HEK293T (cell line): ENCODE data around the gene VTN.

Experiments
- CTCF ChIA-PET: fragments of 350-600 bp; formaldehyde crosslinking; extraction: SDS; loops from one replicate; lab custom pipeline; 2021; ENCODE audit warnings: antibody characterized with exemption, inconsistent platforms; lab: Yijun Ruan, JAX
- POLR2A ChIA-PET: fragments of 350-600 bp; formaldehyde crosslinking; extraction: SDS; loops from one replicate; lab custom pipeline; 2020; ENCODE audit warnings: antibody characterized with exemption, inconsistent platforms; lab: Yijun Ruan, JAX
- DNase-seq: peaks from one replicate; pipeline ENCODE4 v3.0.0; 2012; ENCODE audit warnings: mixed read lengths; ENCODE audit errors: extremely low spot score
- ARNT ChIP-seq: fragments of 450-650 bp; IDR thresholded peaks from 2 replicates; pipeline ENCODE4 v1.6.1; 2017; ENCODE audit warnings: mild to moderate bottlenecking
- BHLHE40 ChIP-seq: fragments of 450-650 bp; IDR thresholded peaks from 2 replicates; pipeline ENCODE4 v1.6.1; 2016; ENCODE audit warnings: mild to moderate bottlenecking, moderate library complexity, borderline replicate concordance
- CTBP1 ChIP-seq: fragments of 450-650 bp; IDR thresholded peaks from 2 replicates; pipeline ENCODE4 v1.6.1; 2016; ENCODE audit warnings: borderline replicate concordance
- ELF4 ChIP-seq: fragments of 450-650 bp; IDR thresholded peaks from 2 replicates; pipeline ENCODE4 v1.6.1; 2017; ENCODE audit warnings: antibody characterized with exemption
- FOXA1 ChIP-seq: fragments of 450-650 bp; IDR thresholded peaks from 2 replicates; pipeline ENCODE4 v1.6.1; 2016; ENCODE audit warnings: mild to moderate bottlenecking
- FOXK2 ChIP-seq: fragments of 450-650 bp; IDR thresholded peaks from 2 replicates; pipeline ENCODE4 v1.6.1; 2016; ENCODE audit warnings: mild to moderate bottlenecking
- FOXM1 ChIP-seq: fragments of 450-650 bp; IDR thresholded peaks from 2 replicates; pipeline ENCODE4 v1.6.1; 2017; ENCODE audit warnings: mild to moderate bottlenecking, borderline replicate concordance
- HDGF ChIP-seq: fragments of 450-650 bp; IDR thresholded peaks from 2 replicates; pipeline ENCODE4 v1.6.1; 2017; ENCODE audit warnings: antibody characterized with exemption, borderline replicate concordance
- L3MBTL2 ChIP-seq: fragments of 450-650 bp; conservative IDR thresholded peaks from 2 replicates; pipeline ENCODE4 v1.6.1; 2016; ENCODE audit warnings: mild to moderate bottlenecking
- LEF1 ChIP-seq: fragments of 450-650 bp; IDR thresholded peaks from 2 replicates; pipeline ENCODE4 v1.6.1; 2017; ENCODE audit warnings: mild to moderate bottlenecking, borderline replicate concordance
- NFRKB ChIP-seq: fragments of 450-650 bp; IDR thresholded peaks from 2 replicates; pipeline ENCODE4 v1.6.1; 2016; ENCODE audit warnings: mild to moderate bottlenecking, moderate library complexity
- SP1 ChIP-seq: fragments of 450-650 bp; IDR thresholded peaks from 2 replicates; pipeline ENCODE4 v1.6.1; 2017
- SUZ12 ChIP-seq: fragments of 450-650 bp; IDR thresholded peaks from 2 replicates; pipeline ENCODE4 v1.6.1; 2016; ENCODE audit warnings: mild to moderate bottlenecking
- TARDBP ChIP-seq: fragments of 450-650 bp; IDR thresholded peaks from 2 replicates; pipeline ENCODE4 v1.6.1; 2016
- ZNF384 ChIP-seq: fragments of 450-650 bp; IDR thresholded peaks from 2 replicates; pipeline ENCODE4 v1.6.1; 2016
- TF ChIP-seq, protein P1 (sequence below): fragments of 450-650 bp; IDR thresholded peaks from 2 replicates; pipeline ENCODE4 v1.6.1; 2016

VTN gene

GRCh38 chr17:28347261-28347891 lies 22.7 kb downstream of the VTN start:
- TF ChIP-seq L3MBTL2 (no peak), ELF4 (no peak), FOXK2 (no peak)
- POLR2A ChIA-PET, result interaction anchor here (1.3 to 4.0 kb wide), 3 partner anchors 8 to 12 kb away, joined by 4 to 36 read pairs (median 18); partner anchors contain the start of genes IFT20, POLDIP2 and TNFAIP1
- no peak for DNase-seq
- CTCF ChIA-PET, result interaction anchor here (0.6 to 1.6 kb wide), 3 partner anchors 69 to 542 kb away, joined by 3 read pairs; no protein-coding TSS in a partner anchor

GRCh38 chr17:28346746-28347246 lies 23.3 kb downstream of the VTN start:
- ChIA-PET CTCF (interaction anchor here (0.6 to 1.6 kb wide), 3 partner anchors 70 to 541 kb away, joined by 3 read pairs; no protein-coding TSS in a partner anchor), POLR2A (interaction anchor here (1.3 to 4.0 kb wide), 4 partner anchors 7 to 59 kb away, joined by 4 to 36 read pairs (median 13); partner anchors contain the start of genes IFT20, POLDIP2, SLC46A1 and TNFAIP1)
- TF ChIP-seq FOXK2 (no peak), FOXM1 (no peak), ZNF384 (no peak), SUZ12 (no peak), NFRKB (no peak), TARDBP (no peak)
- TF ChIP-seq, protein P1, sequence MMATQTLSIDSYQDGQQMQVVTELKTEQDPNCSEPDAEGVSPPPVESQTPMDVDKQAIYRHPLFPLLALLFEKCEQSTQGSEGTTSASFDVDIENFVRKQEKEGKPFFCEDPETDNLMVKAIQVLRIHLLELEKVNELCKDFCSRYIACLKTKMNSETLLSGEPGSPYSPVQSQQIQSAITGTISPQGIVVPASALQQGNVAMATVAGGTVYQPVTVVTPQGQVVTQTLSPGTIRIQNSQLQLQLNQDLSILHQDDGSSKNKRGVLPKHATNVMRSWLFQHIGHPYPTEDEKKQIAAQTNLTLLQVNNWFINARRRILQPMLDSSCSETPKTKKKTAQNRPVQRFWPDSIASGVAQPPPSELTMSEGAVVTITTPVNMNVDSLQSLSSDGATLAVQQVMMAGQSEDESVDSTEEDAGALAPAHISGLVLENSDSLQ, result no peak
- no peak for DNase-seq

- ChIA-PET CTCF (interaction anchor here (0.6 to 1.6 kb wide), 4 partner anchors 11 to 482 kb away, joined by 3 to 8 read pairs (median 3); partner anchors contain the start of genes IFT20 and TNFAIP1), POLR2A (interaction anchor here (2.0 to 4.0 kb wide), 3 partner anchors 11 to 59 kb away, joined by 8 to 36 read pairs (median 18); partner anchors contain the start of genes IFT20, POLDIP2, SLC46A1 and TNFAIP1)
- TF ChIP-seq FOXK2 (no peak), CTBP1 (no peak), HDGF (no peak), FOXA1 (no peak), L3MBTL2 (no peak), TARDBP (no peak), SUZ12 (no peak), ZNF384 (no peak), FOXM1 (no peak), SP1 (no peak), ELF4 (no peak), BHLHE40 (no peak), NFRKB (no peak), LEF1 (no peak), ARNT (no peak)
- TF ChIP-seq, protein P1, result no peak
- no peak for DNase-seq
Measured at GRCh38 chr17:28346199-28346580, 23.9 kb downstream of the VTN start.

DNA sequence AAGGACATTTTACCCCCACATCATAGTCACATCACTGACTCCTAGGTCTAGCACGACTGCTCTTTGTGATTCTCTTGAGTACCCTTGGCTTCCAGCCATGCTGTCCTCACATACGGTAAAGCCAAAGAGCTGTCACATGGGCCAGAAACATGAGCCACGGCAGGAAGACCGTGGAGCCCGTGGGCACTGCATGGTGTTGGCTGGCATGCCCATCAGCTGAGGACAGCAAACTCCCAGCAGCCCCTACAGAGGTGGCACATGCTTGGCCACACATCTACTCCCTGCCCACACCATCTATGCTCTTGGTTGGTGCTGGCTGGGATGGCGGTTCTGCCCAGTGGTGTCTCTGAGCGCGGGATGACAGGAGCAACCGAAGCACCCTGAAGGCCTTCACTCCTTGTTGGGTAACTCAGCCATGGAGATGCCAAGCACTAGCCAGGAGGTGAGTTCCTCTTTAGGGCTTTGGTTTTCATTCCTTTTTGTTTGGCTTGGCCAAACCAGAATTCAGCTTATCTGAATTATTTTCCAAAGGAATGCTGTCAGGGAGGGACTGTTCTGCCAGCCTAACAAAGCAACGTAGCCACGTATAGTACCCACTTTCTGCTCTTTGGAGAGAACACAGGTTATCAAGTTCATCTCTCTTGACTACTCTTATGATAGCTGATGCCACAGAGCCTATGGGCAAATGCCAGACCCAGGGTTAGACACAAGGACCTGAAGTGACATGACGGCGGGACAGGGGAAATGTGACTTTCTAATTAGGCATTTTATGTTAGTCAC lies 24.5 kb downstream of the VTN start:
- DNase-seq, result no peak
- CTCF ChIA-PET, result interaction anchor here (0.6 to 1.1 kb wide), 3 partner anchors 10 to 482 kb away, joined by 3 to 8 read pairs (median 3); partner anchors contain the start of genes IFT20 and TNFAIP1
- POLR2A ChIA-PET, result interaction anchor here (0.9 to 4.0 kb wide), 7 partner anchors 9 to 60 kb away, joined by 3 to 36 read pairs (median 8); partner anchors contain the start of genes IFT20, POLDIP2, SLC46A1 and TNFAIP1
- TF ChIP-seq L3MBTL2 (no peak), FOXM1 (no peak), SUZ12 (no peak), BHLHE40 (no peak), ZNF384 (no peak), LEF1 (no peak), SP1 (no peak), ELF4 (no peak), CTBP1 (no peak), FOXA1 (no peak), ARNT (no peak), FOXK2 (no peak)
- TF ChIP-seq, protein P1, result no peak

DNA sequence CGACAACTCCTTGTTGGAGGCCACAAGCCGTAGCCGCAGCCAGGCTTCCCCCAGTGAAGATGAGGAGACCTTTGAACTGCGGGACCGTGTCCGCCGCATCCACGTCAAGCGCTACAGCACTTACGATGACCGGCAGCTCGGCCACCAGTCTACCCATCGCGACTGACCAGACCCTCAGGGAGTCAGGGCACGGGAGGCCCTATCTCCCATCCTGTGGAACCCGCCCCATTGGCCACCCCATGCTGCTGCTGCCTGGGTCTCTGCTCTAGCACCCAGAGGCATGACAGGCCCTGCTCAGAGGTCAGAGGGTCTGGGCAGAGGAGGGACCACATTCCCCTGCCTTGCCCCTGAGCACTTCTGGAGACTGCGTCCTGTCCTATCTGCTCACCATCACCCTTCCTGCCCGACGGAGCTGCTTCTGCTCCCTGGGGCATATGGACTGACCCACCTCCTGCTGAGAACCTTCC lies 25.6 kb downstream of the VTN start:
- TF ChIP-seq, protein P1, result no peak
- no peak for DNase-seq
- POLR2A ChIA-PET, result interaction anchor here (1.2 to 3.0 kb wide), 4 partner anchors 9 to 26 kb away, joined by 3 to 18 read pairs (median 11); partner anchors contain the start of genes IFT20, POLDIP2, TNFAIP1 and VTN
- CTCF ChIA-PET, result no interaction called here
